ENCODE measurements around the gene IL1RAP. TPM values are rescaled to one million over a fixed set of nuclear protein-coding genes. Genes with fewer than 3 reads are reported as not detected.

The IL1RAP gene
- total RNA-seq, 1 donor from 2014 or later = 5.1 TPM

DNA sequence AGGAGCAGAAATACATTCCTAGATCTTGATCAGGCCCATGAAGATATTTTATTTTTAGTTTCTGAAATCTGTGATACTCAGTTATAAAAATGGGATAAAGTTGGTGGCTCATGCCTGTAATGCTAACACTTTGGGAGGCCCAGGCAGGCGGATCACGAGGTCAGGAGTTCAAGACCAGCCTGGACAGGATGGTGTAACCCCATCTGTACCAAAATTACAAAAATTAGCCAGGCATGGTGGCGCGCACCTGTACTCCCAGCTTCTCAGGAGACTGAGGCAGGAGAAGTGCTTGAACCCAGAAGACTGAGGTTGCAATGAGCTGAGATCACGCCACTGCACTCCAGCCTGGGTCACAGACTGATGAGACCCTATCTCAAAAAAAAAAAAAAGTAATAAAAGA is 105.5 kb downstream of the IL1RAP start:
- H3K4me3 ChIP-seq = no peak overlapping the region
- TF ChIP-seq CTCF (IDR thresholded peaks at IDR 0.05; ENCODE audit: borderline replicate concordance) = no peak

DNA sequence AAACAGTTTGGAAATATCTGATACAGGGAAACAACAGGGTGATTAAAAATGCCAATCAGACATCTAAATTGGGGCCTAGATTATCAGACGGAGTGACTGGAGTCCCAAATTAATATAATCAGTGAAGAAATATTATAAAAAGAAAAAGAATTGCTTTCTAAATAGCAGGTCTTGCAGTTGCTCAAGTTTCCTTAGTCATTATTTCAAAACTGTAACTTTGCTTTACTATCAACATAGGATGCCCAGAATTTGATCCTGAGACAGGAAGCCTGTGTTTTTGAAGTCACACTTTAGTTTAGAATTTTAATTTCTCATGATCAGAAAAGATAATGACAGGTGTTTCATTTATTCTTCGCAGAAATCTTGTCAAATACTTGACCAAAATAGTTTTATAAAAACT is 105.9 kb downstream of the IL1RAP start:
- H3K36me3 ChIP-seq = peaks cover 12% of the 10 kb centered on the region
- no peaks in the 10 kb centered on the region for H3K27me3 ChIP-seq (ENCODE audit: low read depth)
- H3K4me1 ChIP-seq = no peaks in the 10 kb centered on the region
- no peak overlapping the region for H3K4me3 ChIP-seq
- intact Hi-C loops (cut with micrococcal nuclease) = no loop called here
- H3K9me3 ChIP-seq (replicated peaks) = no peaks in the 10 kb centered on the region
- TF ChIP-seq CTCF (IDR thresholded peaks at IDR 0.05; ENCODE audit: borderline replicate concordance) = no peak
- DNase-seq = no peak
- H3K27ac ChIP-seq (replicated peaks) = no peak overlapping the region

More for the DNA sequence above, 105.5 kb downstream of the IL1RAP start:
- Histone ChIP-seq H3K27ac (replicated peaks) (no peak overlapping the region), H3K4me1 (no peaks in the 10 kb centered on the region), H3K36me3 (peaks cover 8% of the 10 kb centered on the region), H3K9me3 (replicated peaks) (no peaks in the 10 kb centered on the region), H3K27me3 (ENCODE audit: low read depth) (no peaks in the 10 kb centered on the region)
- no peak for DNase-seq
- intact Hi-C loops (cut with micrococcal nuclease) = no loop called here

DNA sequence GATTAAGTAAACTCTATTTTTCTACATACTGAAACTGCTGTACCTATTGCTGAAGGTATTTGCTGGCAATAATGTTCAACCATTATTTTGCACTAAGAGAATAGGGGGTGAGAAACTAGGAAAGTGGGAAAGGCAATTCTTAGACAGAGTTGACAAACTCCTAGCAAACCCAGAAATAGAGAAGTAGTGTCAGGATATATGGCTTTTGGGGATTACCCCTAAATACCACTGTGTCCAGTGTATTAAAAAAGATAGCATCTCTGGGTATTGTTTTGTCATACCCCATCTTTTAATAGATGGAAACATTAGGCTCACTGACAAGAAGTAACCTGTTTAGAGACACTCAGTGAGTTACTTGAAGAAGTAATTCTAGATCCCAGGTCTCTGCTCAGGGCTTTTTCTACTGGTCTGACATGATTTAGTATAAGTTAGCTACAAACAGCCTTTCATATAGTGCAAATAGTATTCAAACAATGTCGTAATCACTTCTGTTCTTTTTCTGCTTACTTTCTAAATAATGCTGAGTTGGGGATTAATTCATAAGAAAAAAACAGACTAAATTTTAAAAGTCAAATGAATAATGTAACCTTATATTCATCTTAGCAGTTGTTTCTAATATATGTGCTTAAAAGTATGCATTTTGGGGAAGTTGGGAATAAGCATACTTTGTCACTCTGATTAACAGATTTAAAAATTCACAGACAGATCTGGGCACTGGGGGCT is 107.2 kb downstream of the IL1RAP start:
- H3K9me3 ChIP-seq (replicated peaks) = no peaks in the 10 kb centered on the region
- no peak overlapping the region for H3K4me3 ChIP-seq
- no peak for TF ChIP-seq CTCF (IDR thresholded peaks at IDR 0.05; ENCODE audit: borderline replicate concordance)
- H3K27ac ChIP-seq (replicated peaks) = no peak overlapping the region
- H3K36me3 ChIP-seq = peaks cover 16% of the 10 kb centered on the region
- H3K4me1 ChIP-seq = no peaks in the 10 kb centered on the region
- DNase-seq = no peak
- intact Hi-C loops (cut with micrococcal nuclease) = no loop called here
- no peaks in the 10 kb centered on the region for H3K27me3 ChIP-seq (ENCODE audit: low read depth)

- Histone ChIP-seq H3K9me3 (replicated peaks) (no peaks in the 10 kb centered on the region), H3K4me3 (no peak overlapping the region), H3K27me3 (ENCODE audit: low read depth) (no peaks in the 10 kb centered on the region), H3K4me1 (no peaks in the 10 kb centered on the region), H3K36me3 (peaks cover 16% of the 10 kb centered on the region), H3K27ac (replicated peaks) (no peak overlapping the region)
- intact Hi-C loops (cut with micrococcal nuclease) = no loop called here
- no peak for DNase-seq
- TF ChIP-seq CTCF (IDR thresholded peaks at IDR 0.05; ENCODE audit: borderline replicate concordance) = no peak
Measured at GRCh38 chr3:190621927-190622326, 108.0 kb downstream of the IL1RAP start.

DNA sequence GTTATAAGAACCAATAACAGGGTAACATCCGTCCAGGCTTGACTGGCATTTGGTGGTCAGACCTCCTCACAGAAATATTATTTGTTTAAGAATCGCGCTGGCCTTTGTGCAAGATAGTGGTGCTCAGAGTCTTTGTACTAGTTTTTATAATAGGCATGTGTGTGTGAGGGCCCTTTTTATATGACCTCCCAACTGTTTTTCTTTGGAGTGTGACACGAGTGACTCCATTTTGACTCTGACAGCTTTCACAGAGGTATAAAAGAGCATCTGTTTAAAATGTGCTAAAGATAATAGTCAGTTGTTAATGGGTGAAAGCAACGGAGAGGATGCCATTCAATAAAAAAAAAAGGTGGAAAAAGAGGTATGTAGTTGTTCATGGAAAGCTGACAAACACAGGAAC is 110.4 kb downstream of the IL1RAP start:
- no peak for DNase-seq
- intact Hi-C loops (cut with micrococcal nuclease) = no loop called here

More for the DNA sequence above, 110.4 kb downstream of the IL1RAP start:
- Histone ChIP-seq H3K36me3 (peaks cover 26% of the 10 kb centered on the region), H3K4me1 (no peaks in the 10 kb centered on the region), H3K9me3 (replicated peaks) (no peaks in the 10 kb centered on the region), H3K27me3 (ENCODE audit: low read depth) (no peaks in the 10 kb centered on the region), H3K27ac (replicated peaks) (no peak overlapping the region), H3K4me3 (no peak overlapping the region)
- TF ChIP-seq CTCF (IDR thresholded peaks at IDR 0.05; ENCODE audit: borderline replicate concordance) = no peak

All from left ventricle myocardium inferior (tissue), 1 donor.